HFFc6 (cell line): Measurements from ENCODE around the gene BARHL2. TPM values are rescaled to one million over a fixed set of nuclear protein-coding genes. Genes with fewer than 3 reads are reported as not detected.

Experiments
- DNase-seq: peaks from one replicate; pipeline ENCODE4 v3.0.0-alpha.2; 2018
- H3K27ac Mint-ChIP-seq: 2 replicates; pipeline ENCODE4 v1.8.0; 2020; ENCODE audit warnings: mild to moderate bottlenecking, mixed read lengths
- H3K27me3 Mint-ChIP-seq: 2 replicates; pipeline ENCODE4 v1.8.0; 2021; ENCODE audit warnings: mild to moderate bottlenecking, moderate library complexity, mixed read lengths; ENCODE audit not compliant: insufficient read depth
- H3K36me3 Mint-ChIP-seq: 2 replicates; pipeline ENCODE4 v1.8.0; 2021; ENCODE audit warnings: low read depth, mixed read lengths
- H3K4me1 Mint-ChIP-seq: 2 replicates; pipeline ENCODE4 v1.8.0; 2020; ENCODE audit warnings: low read depth, mixed read lengths
- H3K4me3 Mint-ChIP-seq: 2 replicates; pipeline ENCODE4 v1.8.0; 2020; ENCODE audit warnings: mild to moderate bottlenecking, moderate library complexity, mixed read lengths
- H3K9me3 Mint-ChIP-seq: 2 replicates; pipeline ENCODE4 v1.8.0; 2020; ENCODE audit warnings: mild to moderate bottlenecking, mixed read lengths
- total RNA-seq, 6 experiments: library from RNA; stranded (reverse); fragmentation: NEBNext Ultra II Directional; extraction: Animal tissue kit (Norgen Biotek cat#: 25700); gene quantifications; 2 replicates in 1 of 6; 3 replicates in 5 of 6; pipeline ENCODE4 v1.2.3, GENCODE V29; 2021
- TF ChIP-seq, protein P1 (sequence below): fragments of 200-600 bp; sonication (generic); IDR thresholded peaks from 2 replicates; pipeline ENCODE4 v1.5.0; 2021; ENCODE audit warnings: antibody characterized with exemption, mild to moderate bottlenecking

BARHL2 gene
- total RNA-seq, 6 experiments from 2014 or later, result not detected

DNA sequence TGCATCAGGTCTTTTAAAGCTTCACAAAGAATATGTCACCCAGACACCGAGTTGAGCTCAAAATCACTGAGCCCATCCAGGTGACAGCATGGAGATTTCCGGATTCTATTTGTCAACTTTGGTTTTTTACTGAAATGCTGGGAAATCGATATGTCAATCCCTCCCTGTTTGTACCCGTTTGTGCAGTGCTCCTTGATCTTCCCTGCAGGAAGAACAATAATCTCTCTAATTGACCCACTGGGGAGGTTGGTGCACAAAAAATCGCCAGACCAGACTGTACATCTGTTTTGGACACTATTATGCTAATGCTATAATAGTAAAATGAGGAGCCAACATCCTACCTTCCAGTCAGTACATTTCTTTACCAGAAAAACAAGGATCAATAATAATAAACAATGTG lies 1.8 kb downstream of the BARHL2 start:
- Mint-ChIP-seq H3K9me3 (peaks cover 19% of the 10 kb centered on the region), H3K27ac (no peak overlapping the region), H3K4me3 (no peak overlapping the region), H3K36me3 (peaks cover 12% of the 10 kb centered on the region; the same call in 1 of the 2 replicates), H3K4me1 (peaks cover 7% of the 10 kb centered on the region; the same call in 1 of the 2 replicates), H3K27me3 (peaks cover 76% of the 10 kb centered on the region)
- TF ChIP-seq, protein P1, sequence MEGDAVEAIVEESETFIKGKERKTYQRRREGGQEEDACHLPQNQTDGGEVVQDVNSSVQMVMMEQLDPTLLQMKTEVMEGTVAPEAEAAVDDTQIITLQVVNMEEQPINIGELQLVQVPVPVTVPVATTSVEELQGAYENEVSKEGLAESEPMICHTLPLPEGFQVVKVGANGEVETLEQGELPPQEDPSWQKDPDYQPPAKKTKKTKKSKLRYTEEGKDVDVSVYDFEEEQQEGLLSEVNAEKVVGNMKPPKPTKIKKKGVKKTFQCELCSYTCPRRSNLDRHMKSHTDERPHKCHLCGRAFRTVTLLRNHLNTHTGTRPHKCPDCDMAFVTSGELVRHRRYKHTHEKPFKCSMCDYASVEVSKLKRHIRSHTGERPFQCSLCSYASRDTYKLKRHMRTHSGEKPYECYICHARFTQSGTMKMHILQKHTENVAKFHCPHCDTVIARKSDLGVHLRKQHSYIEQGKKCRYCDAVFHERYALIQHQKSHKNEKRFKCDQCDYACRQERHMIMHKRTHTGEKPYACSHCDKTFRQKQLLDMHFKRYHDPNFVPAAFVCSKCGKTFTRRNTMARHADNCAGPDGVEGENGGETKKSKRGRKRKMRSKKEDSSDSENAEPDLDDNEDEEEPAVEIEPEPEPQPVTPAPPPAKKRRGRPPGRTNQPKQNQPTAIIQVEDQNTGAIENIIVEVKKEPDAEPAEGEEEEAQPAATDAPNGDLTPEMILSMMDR, result no peak
- no peak for DNase-seq

DNA sequence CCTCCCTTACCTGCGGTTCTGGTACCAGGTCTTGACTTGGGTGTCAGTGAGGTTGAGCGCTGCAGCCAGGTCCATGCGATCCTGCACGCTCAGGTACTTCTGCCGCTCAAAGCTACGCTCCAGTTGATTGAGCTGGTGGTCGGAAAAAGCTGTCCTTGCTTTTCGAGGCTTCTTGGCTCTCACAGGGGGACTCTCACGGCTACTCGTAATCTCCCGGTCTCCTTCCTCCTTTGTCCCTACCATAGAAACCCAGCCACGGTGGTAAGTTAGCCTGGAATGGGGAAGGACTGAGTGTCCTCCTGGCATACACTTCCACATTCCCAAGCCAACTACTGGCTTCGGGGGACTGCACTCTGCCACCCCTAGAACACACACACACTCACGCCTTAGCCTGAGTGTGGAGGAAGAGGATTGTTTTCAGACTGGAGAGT lies 2.6 kb downstream of the BARHL2 start:
- H3K36me3 Mint-ChIP-seq, result peaks cover 11% of the 10 kb centered on the region; the same call in 1 of the 2 replicates
- peaks cover 72% of the 10 kb centered on the region for H3K27me3 Mint-ChIP-seq
- H3K9me3 Mint-ChIP-seq, result peaks cover 19% of the 10 kb centered on the region
- DNase-seq, result no peak
- H3K4me1 Mint-ChIP-seq, result peaks cover 7% of the 10 kb centered on the region; the same call in 1 of the 2 replicates
- no peak overlapping the region for H3K4me3 Mint-ChIP-seq
- TF ChIP-seq, protein P1, result no peak
- H3K27ac Mint-ChIP-seq, result no peak overlapping the region

DNA sequence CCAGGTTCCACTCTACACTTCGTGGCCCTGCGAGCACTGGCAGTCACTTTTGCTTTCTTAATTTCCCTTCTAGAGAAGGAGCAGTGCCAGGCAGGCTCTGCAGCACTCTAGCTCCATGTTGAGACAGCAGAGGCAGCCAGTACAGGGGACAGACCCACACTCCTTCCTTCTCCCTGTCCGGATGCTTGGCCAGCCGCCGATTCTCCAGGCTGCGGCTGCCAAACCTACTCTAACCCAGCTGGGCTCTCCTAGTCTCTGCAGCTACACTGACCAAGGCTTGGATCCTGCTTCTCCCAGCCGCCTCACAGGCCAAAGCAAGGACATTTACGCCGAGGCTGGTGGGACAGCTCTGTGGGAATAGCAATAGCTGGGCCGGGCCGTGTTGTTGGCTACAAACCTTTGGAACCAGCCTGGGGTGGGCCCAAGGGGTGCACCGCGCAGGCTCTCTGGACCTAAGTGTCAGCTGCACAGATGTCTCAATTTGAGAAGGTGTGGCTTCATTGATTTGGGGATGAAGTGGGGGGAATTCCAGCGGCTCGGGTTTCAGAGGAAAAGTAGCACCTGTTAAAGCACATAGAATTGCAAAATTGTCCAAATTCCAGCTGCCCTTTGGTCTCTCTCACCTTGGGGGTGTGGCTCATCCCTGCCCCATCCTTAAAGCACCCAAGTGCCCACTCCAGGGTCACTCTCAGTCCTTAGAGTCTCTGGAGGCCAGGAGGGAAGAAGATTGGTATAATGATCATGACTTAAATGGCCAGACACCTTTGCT lies 3.2 kb downstream of the BARHL2 start:
- Mint-ChIP-seq H3K36me3 (peaks cover 5% of the 10 kb centered on the region; the same call in 1 of the 2 replicates), H3K27me3 (peaks cover 68% of the 10 kb centered on the region), H3K4me3 (no peak overlapping the region; the same call in 1 of the 2 replicates), H3K9me3 (peaks cover 17% of the 10 kb centered on the region), H3K27ac (no peak overlapping the region), H3K4me1 (peaks cover 3% of the 10 kb centered on the region; the same call in 1 of the 2 replicates)
- TF ChIP-seq, protein P1, result no peak
- DNase-seq, result no peak

DNA sequence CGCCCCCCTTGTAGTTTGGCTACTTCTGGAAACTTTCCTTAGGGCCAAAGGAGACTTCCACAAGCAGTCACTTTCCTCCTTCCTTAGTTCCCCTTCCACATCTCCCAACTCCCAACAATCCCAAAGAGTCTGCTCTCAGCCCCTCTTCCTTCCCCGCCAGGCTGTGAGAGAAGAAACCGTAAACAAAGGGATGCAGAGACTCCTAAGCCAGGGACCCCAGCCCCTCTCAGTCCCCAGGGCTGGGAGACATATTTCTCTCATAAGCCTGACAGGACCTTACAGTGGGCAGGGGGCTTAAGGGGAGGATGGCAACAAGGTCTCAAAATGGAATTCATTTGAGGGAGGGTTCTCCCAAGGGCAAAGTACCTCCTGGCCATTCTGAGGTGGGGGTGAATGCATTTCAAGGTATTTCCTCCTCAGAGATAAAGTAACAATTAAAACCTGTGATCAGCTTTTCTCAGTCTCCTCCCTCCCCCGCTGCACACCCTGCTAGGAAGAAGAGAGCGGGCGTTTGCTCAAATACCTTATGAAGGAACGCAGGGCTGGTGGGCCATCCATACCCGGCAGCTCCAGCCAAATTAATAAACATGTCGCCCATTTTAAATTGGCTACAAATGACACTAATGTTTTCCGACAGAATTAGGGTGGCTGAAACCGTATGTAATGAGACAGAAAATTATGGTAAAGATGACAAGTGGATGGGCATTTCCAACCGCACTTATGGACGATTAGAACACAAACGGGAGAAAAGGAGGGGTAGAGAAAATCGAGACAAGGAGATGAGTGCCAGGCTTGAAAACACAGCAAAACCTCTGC lies 4.0 kb downstream of the BARHL2 start:
- Mint-ChIP-seq H3K27ac (no peak overlapping the region), H3K4me3 (no peak overlapping the region; the same call in 1 of the 2 replicates), H3K4me1 (no peaks in the 10 kb centered on the region), H3K36me3 (0 out of 2 replicates have a peak, but pooled peaks cover 4% of the 10 kb centered on the region), H3K9me3 (peaks cover 12% of the 10 kb centered on the region), H3K27me3 (peaks cover 69% of the 10 kb centered on the region)
- TF ChIP-seq, protein P1, result no peak
- DNase-seq, result no peak

DNA sequence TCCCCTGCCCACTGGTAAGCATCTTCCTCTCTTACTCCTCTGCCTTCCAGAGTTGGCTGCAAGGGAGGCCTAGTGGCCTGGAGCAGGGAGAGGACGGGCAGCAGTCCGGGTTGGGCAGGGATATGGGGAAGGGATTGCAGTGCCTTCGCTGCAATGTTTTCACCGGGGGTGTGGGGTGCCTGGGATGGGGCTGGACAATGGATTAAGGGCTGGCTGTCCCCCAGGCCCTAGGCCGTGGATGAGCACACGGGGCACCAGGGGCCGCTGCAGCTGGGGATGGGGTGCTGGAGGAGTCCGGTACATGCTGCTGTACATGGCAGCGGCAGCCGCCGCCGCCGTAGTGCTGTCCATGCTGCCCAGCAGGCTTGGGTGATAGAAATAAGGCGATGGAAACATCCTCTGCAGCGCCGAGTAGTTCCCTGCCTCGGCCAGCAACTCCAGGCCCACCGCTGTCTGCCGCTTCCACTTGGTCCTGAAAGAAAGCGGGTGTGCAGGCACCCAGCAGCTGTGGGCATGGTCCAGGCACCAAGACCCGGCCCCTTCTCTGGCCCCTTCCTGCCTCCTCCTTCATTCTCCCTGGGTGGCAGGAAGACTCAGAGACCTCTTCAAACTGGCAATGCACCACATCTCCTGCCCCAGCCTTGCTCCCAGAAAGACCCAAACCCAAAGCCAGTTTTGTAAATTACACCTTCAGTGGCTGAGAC lies 4.8 kb downstream of the BARHL2 start:
- H3K36me3 Mint-ChIP-seq, result 0 out of 2 replicates have a peak, but pooled peaks cover 4% of the 10 kb centered on the region
- no peak overlapping the region for H3K27ac Mint-ChIP-seq
- H3K9me3 Mint-ChIP-seq, result peaks cover 16% of the 10 kb centered on the region
- H3K27me3 Mint-ChIP-seq, result peaks cover 74% of the 10 kb centered on the region
- TF ChIP-seq, protein P1, result no peak
- DNase-seq, result no peak
- H3K4me1 Mint-ChIP-seq, result no peaks in the 10 kb centered on the region
- no peak overlapping the region for H3K4me3 Mint-ChIP-seq
